GM18951 (cell line): ENCODE measurements around the gene RICTOR.
"Not testable (repeated sequence)": the region's sequence is repeated elsewhere in the genome, so short reads cannot be mapped to it uniquely, and the experiment has no call there.

ENCODE experiments used
- POLR2A ChIP-seq: IDR thresholded peaks from 4 replicates; pipeline ENCODE4 v1.6.1; 2011; ENCODE audit warnings: mild to moderate bottlenecking; ENCODE audit not compliant: insufficient read length, insufficient read depth; ENCODE audit errors: extremely low read depth
- in situ Hi-C: fragments of 300-500 bp; cut with MboI; formaldehyde crosslinking; loops from one replicate; pipeline ENCODE4 v1.12.0; 2022; ENCODE audit warnings: low sequenced_read_pairs, mixed read lengths, inconsistent platforms; ENCODE audit not compliant: unreplicated experiment

Gene RICTOR

DNA sequence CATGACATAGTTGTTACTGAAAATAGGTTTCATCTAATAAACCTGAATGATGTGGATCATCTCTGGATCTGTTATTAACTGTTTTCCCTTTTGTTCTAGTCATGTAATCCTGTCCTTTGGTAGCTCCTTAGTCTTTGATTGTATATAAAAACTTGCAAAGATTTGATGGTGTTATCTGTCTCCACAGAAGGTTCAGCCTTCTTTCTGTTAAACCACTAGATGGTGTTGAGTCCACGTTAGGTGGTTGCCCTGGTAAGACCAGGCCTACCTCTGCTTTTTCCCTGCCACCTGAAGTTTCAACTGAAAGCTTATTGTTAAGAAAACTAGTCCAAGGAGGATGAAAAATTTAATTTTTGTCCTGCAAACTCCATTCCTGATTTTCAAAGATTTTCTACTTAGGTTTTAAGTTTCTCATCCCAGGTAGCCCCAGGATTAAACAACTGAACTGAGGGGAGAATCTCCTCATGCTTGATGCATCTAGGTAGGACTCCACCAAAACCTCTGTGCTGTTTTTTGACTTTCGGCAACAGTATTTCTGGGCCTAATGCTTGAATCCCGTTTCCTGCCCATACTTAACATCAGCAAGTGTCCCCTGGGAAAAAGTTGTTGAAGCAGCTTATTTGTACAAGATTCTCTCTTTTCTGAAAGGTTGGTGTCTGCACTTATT is 68.5 kb downstream of the RICTOR start:
- no peak for TF ChIP-seq POLR2A
- in situ Hi-C loops, result no loop called here

DNA sequence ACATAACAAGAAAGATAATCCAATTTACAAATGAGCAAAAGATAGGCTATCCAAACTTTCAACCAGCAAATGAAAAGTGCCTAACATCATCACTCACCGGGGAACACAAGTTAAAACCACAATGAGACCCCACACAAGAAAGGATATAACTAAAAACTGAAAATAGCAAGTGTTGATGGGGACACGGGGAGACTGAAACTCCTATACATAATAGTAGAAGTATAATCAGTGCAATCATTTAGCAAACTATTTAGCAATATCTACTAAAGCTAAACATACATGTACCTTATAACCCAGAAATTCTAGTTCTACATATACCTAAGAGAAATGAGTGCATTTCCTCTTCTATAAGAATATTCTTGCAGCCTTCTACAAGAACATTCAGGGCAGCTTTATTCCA is 72.5 kb downstream of the RICTOR start:
- in situ Hi-C loops, result no loop called here
- TF ChIP-seq POLR2A, result no peak

GRCh38 chr5:38999037-38999436 is 75.2 kb downstream of the RICTOR start:
- no peak for TF ChIP-seq POLR2A
- in situ Hi-C loops, result no loop called here

GRCh38 chr5:38997591-38997990 is 76.6 kb downstream of the RICTOR start:
- TF ChIP-seq POLR2A, result no peak
- in situ Hi-C loops, result no loop called here

GRCh38 chr5:38996123-38996522 is 78.1 kb downstream of the RICTOR start:
- TF ChIP-seq POLR2A, result no peak
- in situ Hi-C loops, result no loop called here

GRCh38 chr5:38994324-38994927 is 79.8 kb downstream of the RICTOR start:
- in situ Hi-C loops, result no loop called here
- no peak for TF ChIP-seq POLR2A

- in situ Hi-C loops, result not testable (repeated sequence)
These were observed 84.1 kb downstream of the RICTOR start for GRCh38 chr5:38989974-38990719.

DNA sequence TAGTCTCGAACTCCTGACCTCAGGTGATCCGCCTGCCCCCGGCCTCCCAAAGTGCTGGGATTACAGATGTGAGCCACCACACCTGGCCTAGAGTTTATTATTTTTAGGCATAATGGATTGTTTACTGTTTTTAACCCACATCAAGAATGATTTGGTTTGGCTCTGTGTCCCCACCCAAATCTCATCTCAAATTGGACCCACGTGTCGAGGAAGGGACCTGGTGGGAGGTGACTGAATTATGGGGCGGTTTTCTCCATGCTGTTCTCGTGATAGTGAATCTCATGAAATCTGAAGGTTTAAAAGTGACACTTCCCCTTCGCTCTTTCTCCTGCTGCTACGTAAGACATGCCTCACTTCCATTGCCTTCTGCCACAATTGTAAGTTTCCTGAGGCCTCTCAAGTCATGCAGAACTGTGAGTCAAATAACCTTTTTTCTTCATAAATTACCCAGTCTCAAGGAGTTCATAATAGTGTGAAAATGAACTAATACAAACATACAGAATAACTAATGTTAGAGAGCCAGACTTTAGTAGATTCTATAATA is 88.2 kb downstream of the RICTOR start:
- no peak for TF ChIP-seq POLR2A
- in situ Hi-C loops, result no loop called here

GRCh38 chr5:38979535-38979934 is 94.7 kb downstream of the RICTOR start:
- in situ Hi-C loops, result no loop called here

GRCh38 chr5:38978036-38978435 is 96.2 kb downstream of the RICTOR start:
- in situ Hi-C loops, result no loop called here
- TF ChIP-seq POLR2A, result no peak

More at GRCh38 chr5:38979535-38979934, 94.7 kb downstream of the RICTOR start:
- no peak for TF ChIP-seq POLR2A

- no peak for TF ChIP-seq POLR2A
- in situ Hi-C loops, result no loop called here
These were observed 105.5 kb downstream of the RICTOR start for GRCh38 chr5:38968665-38969064.

- no peak for TF ChIP-seq POLR2A
- in situ Hi-C loops, result no loop called here
These were observed 112.5 kb downstream of the RICTOR start for GRCh38 chr5:38961691-38962090.

- in situ Hi-C loops, result no loop called here
- no peak for TF ChIP-seq POLR2A
These were observed 120.7 kb downstream of the RICTOR start for GRCh38 chr5:38953426-38954012.
